Mesenchymal stem cell (in vitro differentiated cells and primary cell): ENCODE measurements around the gene HLA-DPA1.

Experiments used
- DNase-seq: peaks from one replicate; pipeline ENCODE4 v3.0.0-alpha.2; 2013
- H2AFZ ChIP-seq: one replicate; pipeline ENCODE4 v1.6.1; 2013; ENCODE audit warnings: low read depth, mild to moderate bottlenecking, control low read depth, inconsistent platforms, low read length, moderate library complexity
- H2AK5ac ChIP-seq: 2 replicates; pipeline ENCODE4 v1.6.1; 2013; ENCODE audit warnings: low read length, moderate library complexity, mild to moderate bottlenecking, inconsistent platforms; ENCODE audit not compliant: severe bottlenecking
- H2BK120ac ChIP-seq: one replicate; pipeline ENCODE4 v1.6.1; 2013; ENCODE audit warnings: low read depth, mild to moderate bottlenecking, inconsistent platforms, low read length, moderate library complexity
- H2BK12ac ChIP-seq, 2 experiments: one replicate each; pipeline ENCODE4 v1.6.1; 2013; ENCODE audit warnings: inconsistent platforms in 2 of 2, low read length in 2 of 2, mild to moderate bottlenecking in 2 of 2, moderate library complexity in 2 of 2, control low read depth in 1 of 2
- H2BK15ac ChIP-seq: one replicate; pipeline ENCODE4 v1.6.1; 2013; ENCODE audit warnings: mild to moderate bottlenecking, low read depth, inconsistent platforms; ENCODE audit not compliant: poor library complexity, severe bottlenecking
- H2BK5ac ChIP-seq: 2 replicates; pipeline ENCODE4 v1.6.1; 2013; ENCODE audit warnings: low read depth, mild to moderate bottlenecking, low read length, control low read depth, inconsistent platforms; ENCODE audit not compliant: poor library complexity, severe bottlenecking
- H3K14ac ChIP-seq, 2 experiments: one replicate each; pipeline ENCODE4 v1.6.1; 2013; ENCODE audit warnings: inconsistent platforms in 2 of 2, low read length in 2 of 2, control low read depth in 1 of 2, mild to moderate bottlenecking in 1 of 2, moderate library complexity in 1 of 2
- H3K18ac ChIP-seq, 2 experiments: one replicate each; pipeline ENCODE4 v1.6.1; 2013; ENCODE audit warnings: inconsistent platforms in 2 of 2, low read length in 2 of 2, control low read depth in 1 of 2, low read depth in 1 of 2, mild to moderate bottlenecking in 1 of 2
- H3K23ac ChIP-seq, 2 experiments: one replicate each; pipeline ENCODE4 v1.6.1; 2013; ENCODE audit warnings: inconsistent platforms in 2 of 2, low read length in 2 of 2, mild to moderate bottlenecking in 2 of 2, moderate library complexity in 2 of 2, control low read depth in 1 of 2
- H3K27ac ChIP-seq: 2 replicates; pipeline ENCODE4 v1.5.1; 2013; ENCODE audit warnings: mild to moderate bottlenecking, moderate library complexity, low read length, control low read depth, inconsistent platforms; ENCODE audit not compliant: poor library complexity, severe bottlenecking
- H3K27me3 ChIP-seq, 2 experiments: 2 replicates each; pipeline versions ENCODE4 v1.6.1 to v1.7.0; 2013; ENCODE audit warnings: low read length in 2 of 2, mild to moderate bottlenecking in 2 of 2, moderate library complexity in 2 of 2, control low read depth in 1 of 2, inconsistent platforms in 1 of 2; ENCODE audit not compliant: control insufficient read depth in 1 of 2, insufficient read depth in 1 of 2
- H3K36me3 ChIP-seq, 2 experiments: 2 replicates each; pipeline versions ENCODE4 v1.6.1 to v1.7.0; 2013; ENCODE audit warnings: low read length in 2 of 2, control low read depth in 1 of 2, inconsistent platforms in 1 of 2, low read depth in 1 of 2, mild to moderate bottlenecking in 1 of 2; ENCODE audit not compliant: insufficient read depth in 2 of 2, control insufficient read depth in 1 of 2
- H3K4ac ChIP-seq, 2 experiments: one replicate each; pipeline ENCODE4 v1.6.1; 2013; ENCODE audit warnings: inconsistent platforms in 2 of 2, low read length in 2 of 2, mild to moderate bottlenecking in 2 of 2, moderate library complexity in 2 of 2, control low read depth in 1 of 2, low read depth in 1 of 2
- H3K4me1 ChIP-seq: 2 replicates; pipeline ENCODE4 v1.6.1; 2013; ENCODE audit warnings: low read depth, low read length, control low read depth; ENCODE audit not compliant: control insufficient read depth, insufficient read depth
- H3K4me2 ChIP-seq: 2 replicates; pipeline ENCODE4 v1.6.1; 2013; ENCODE audit warnings: low read length, mild to moderate bottlenecking, inconsistent platforms; ENCODE audit not compliant: poor library complexity, severe bottlenecking
- H3K4me3 ChIP-seq, 2 experiments: 2 replicates each; pipeline versions ENCODE4 v1.5.1 to v1.7.0; 2013; ENCODE audit warnings: low read length in 2 of 2, mild to moderate bottlenecking in 2 of 2, control low read depth in 1 of 2, low read depth in 1 of 2; ENCODE audit not compliant: insufficient read depth in 1 of 2
- H3K79me1 ChIP-seq: replicated peaks from 2 replicates; pipeline ENCODE4 v1.6.1; 2013; ENCODE audit warnings: mild to moderate bottlenecking, control low read depth, low read length, inconsistent platforms; ENCODE audit not compliant: poor library complexity, severe bottlenecking
- H3K9ac ChIP-seq: 2 replicates; pipeline ENCODE4 v1.7.0; 2013; ENCODE audit warnings: mild to moderate bottlenecking, low read length, moderate library complexity
- H3K9me3 ChIP-seq: 2 replicates; pipeline ENCODE4 v1.7.0; 2013; ENCODE audit warnings: mild to moderate bottlenecking, low read length; ENCODE audit not compliant: control insufficient read depth
- H4K8ac ChIP-seq: one replicate; pipeline ENCODE4 v1.6.1; 2013; ENCODE audit warnings: inconsistent platforms, mild to moderate bottlenecking, low read length, moderate library complexity
- H4K91ac ChIP-seq: one replicate; pipeline ENCODE4 v1.6.1; 2013; ENCODE audit warnings: mild to moderate bottlenecking, low read length, inconsistent platforms
- WGBS: methylation state at CpG from one replicate; pipeline ENCODE4 v1.1.7; 2013; ENCODE audit warnings: mixed read lengths; 5-methylcytosine and 5-hydroxymethylcytosine counted together

The HLA-DPA1 gene

DNA sequence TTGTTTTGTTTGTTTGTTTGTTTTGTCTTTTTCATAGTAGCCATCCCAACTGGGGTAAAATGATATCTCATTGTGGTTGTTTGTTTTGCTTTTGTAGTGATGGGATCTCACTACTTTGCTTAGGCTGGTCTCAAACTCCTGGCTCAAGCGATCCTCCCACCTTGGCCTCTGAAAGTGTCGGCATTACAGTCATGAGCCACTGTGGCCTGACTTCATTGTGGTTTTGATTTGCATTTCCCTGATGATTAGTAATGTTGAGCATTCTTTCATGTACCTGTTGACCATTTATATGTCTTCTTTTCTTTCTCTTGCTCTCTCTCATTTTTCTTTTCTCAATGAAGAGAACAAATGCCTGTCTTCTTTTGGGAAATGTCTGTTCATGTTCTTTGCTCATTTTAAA is 33.3 kb downstream of the HLA-DPA1 start:
- no peak overlapping the region for H2AFZ ChIP-seq
- H3K9ac ChIP-seq: no peak overlapping the region
- H3K18ac ChIP-seq: no peak overlapping the region
- no peak overlapping the region for H2BK5ac ChIP-seq
- no peak for DNase-seq
- no peaks in the 10 kb centered on the region for H3K9me3 ChIP-seq
- no peaks in the 10 kb centered on the region for H3K79me1 ChIP-seq
- H2BK12ac ChIP-seq: no peak overlapping the region
- H3K23ac ChIP-seq: no peak overlapping the region
- no peaks in the 10 kb centered on the region for H3K4me1 ChIP-seq
- H3K36me3 ChIP-seq: no peaks in the 10 kb centered on the region
- H3K4me2 ChIP-seq: no peak overlapping the region
- 100% methylated on average over 2 of the region's 2 CpGs for WGBS
- no peak overlapping the region for H2BK15ac ChIP-seq
- H3K27ac ChIP-seq: no peak overlapping the region
- H3K4me3 ChIP-seq: no peak overlapping the region
- H2BK120ac ChIP-seq: no peak overlapping the region
- peaks cover 0 to 19% of the 10 kb centered on the region in 2 experiments for H3K27me3 ChIP-seq
- no peak overlapping the region for H2AK5ac ChIP-seq
- H4K8ac ChIP-seq: no peak overlapping the region
- H3K4ac ChIP-seq: no peak overlapping the region
- no peak overlapping the region for H4K91ac ChIP-seq
- no peak overlapping the region for H3K14ac ChIP-seq

- peaks cover 0 to 13% of the 10 kb centered on the region in 2 experiments for H3K27me3 ChIP-seq
- H3K9me3 ChIP-seq: no peaks in the 10 kb centered on the region
- no peak overlapping the region for H2BK15ac ChIP-seq
- H3K4me1 ChIP-seq: no peaks in the 10 kb centered on the region
- H4K8ac ChIP-seq: no peak overlapping the region
- H3K36me3 ChIP-seq: no peaks in the 10 kb centered on the region
- H3K9ac ChIP-seq: no peak overlapping the region
- no peak overlapping the region for H3K4me2 ChIP-seq
- WGBS: 57% methylated on average over 1 of the region's 1 CpG
- no peak overlapping the region for H3K4ac ChIP-seq
- no peak overlapping the region for H4K91ac ChIP-seq
- no peak overlapping the region for H2BK5ac ChIP-seq
- H3K27ac ChIP-seq: no peak overlapping the region
- no peak overlapping the region for H2BK12ac ChIP-seq
- H2BK120ac ChIP-seq: no peak overlapping the region
- H3K14ac ChIP-seq: no peak overlapping the region
- no peak overlapping the region for H2AFZ ChIP-seq
- H3K4me3 ChIP-seq: no peak overlapping the region
- H2AK5ac ChIP-seq: no peak overlapping the region
- DNase-seq: no peak
- no peaks in the 10 kb centered on the region for H3K79me1 ChIP-seq
- H3K18ac ChIP-seq: no peak overlapping the region
- no peak overlapping the region for H3K23ac ChIP-seq
Measured at GRCh38 chr6:33036535-33036934, 36.9 kb downstream of the HLA-DPA1 start.

DNA sequence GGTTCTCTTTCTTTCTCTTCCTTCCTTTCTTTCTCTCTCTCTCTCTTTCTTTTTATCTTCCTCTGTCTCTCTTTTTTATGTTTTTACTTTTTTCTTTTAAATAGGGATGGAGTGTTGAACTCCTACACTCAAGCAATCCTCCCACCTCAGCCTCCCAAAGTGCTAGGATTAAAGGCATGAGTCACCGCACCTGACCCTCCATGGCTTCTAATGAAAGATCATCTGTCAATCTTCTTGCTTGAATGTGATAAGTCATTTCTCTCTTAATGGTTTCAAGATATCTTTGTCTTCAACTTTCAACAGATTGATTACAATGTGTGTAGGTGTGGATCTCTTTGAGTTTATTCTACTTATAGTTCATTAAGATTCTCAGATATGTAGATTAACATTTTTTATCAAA is 38.9 kb downstream of the HLA-DPA1 start:
- Histone ChIP-seq H3K4me3 (no peak overlapping the region), H3K4me1 (no peaks in the 10 kb centered on the region), H2AFZ (no peak overlapping the region), H3K23ac (no peak overlapping the region), H2BK5ac (no peak overlapping the region), H3K27me3 (peaks cover 9 to 11% of the 10 kb centered on the region in 2 experiments), H3K9me3 (no peaks in the 10 kb centered on the region), H2BK12ac (no peak overlapping the region), H3K27ac (no peak overlapping the region), H3K79me1 (no peaks in the 10 kb centered on the region), H3K14ac (no peak overlapping the region), H2AK5ac (no peak overlapping the region), H4K8ac (no peak overlapping the region), H2BK15ac (no peak overlapping the region), H3K9ac (no peak overlapping the region), H4K91ac (no peak overlapping the region), H2BK120ac (no peak overlapping the region), H3K4ac (no peak overlapping the region), H3K36me3 (no peaks in the 10 kb centered on the region), H3K18ac (no peak overlapping the region), H3K4me2 (no peak overlapping the region)
- no CpG with 5 or more reads among the region's 1 CpG for WGBS
- DNase-seq: no peak

DNA sequence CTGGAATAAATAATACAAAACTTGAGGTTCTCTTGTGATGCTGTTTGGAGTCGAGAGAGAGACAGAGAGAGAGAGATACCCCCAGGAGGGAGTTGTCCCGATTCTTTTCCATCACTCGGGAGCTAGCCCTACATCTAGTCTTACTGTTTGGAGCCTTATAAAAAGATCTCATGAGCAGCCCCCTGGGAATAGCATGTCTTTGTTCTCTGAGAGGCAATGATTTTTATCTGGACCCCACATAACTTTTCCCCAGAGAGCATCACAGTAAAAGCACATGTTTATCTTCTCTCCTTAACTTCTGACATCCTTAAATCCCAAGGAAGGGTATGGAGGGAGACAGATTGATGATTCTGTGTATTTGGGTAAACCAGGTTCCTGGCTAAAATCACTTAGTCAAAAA is 43.2 kb downstream of the HLA-DPA1 start:
- H3K4me2 ChIP-seq: no peak overlapping the region
- no peak overlapping the region for H3K9ac ChIP-seq
- H3K14ac ChIP-seq: no peak overlapping the region
- no peak overlapping the region for H3K27ac ChIP-seq
- H2AFZ ChIP-seq: no peak overlapping the region
- H3K18ac ChIP-seq: no peak overlapping the region
- H3K79me1 ChIP-seq: no peaks in the 10 kb centered on the region
- H2BK15ac ChIP-seq: no peak overlapping the region
- H3K4me3 ChIP-seq: no peak overlapping the region
- 50% methylated on average over 1 of the region's 3 CpGs for WGBS
- H3K9me3 ChIP-seq: no peaks in the 10 kb centered on the region
- H3K36me3 ChIP-seq: no peaks in the 10 kb centered on the region
- no peak overlapping the region for H3K23ac ChIP-seq
- no peak overlapping the region for H2BK5ac ChIP-seq
- H2AK5ac ChIP-seq: no peak overlapping the region
- no peak overlapping the region for H4K8ac ChIP-seq
- DNase-seq: no peak
- no peak overlapping the region for H3K4ac ChIP-seq
- no peak overlapping the region for H2BK12ac ChIP-seq
- H3K4me1 ChIP-seq: no peaks in the 10 kb centered on the region
- peaks cover 5 to 24% of the 10 kb centered on the region in 2 experiments for H3K27me3 ChIP-seq
- no peak overlapping the region for H2BK120ac ChIP-seq
- H4K91ac ChIP-seq: no peak overlapping the region
